Heart right ventricle (tissue), 16 donors: ENCODE measurements around the gene DSCAM. TPM values are rescaled to one million over a fixed set of nuclear protein-coding genes. Genes with fewer than 3 reads are reported as not detected.

ENCODE experiments used
- ATAC-seq, 8 donors: fragments of 200-7000 bp; cut with Tn5 transposase; one replicate each; pipeline ENCODE4 v1.9.1; 2020; ENCODE audit warnings: mild to moderate bottlenecking in 8 of 8, moderate library complexity in 8 of 8, moderate number of reproducible peaks in 1 of 8
- DNase-seq, 2 donors: peaks; one replicate each; pipeline ENCODE4 v3.0.0-alpha.2; 2020
- H3K27ac ChIP-seq, 10 donors: fragments of 200-600 bp; sonication (generic) in 2 of 10; one replicate each; pipeline versions ENCODE4 v1.5.0 to v1.8.0; 2020 to 2022; ENCODE audit warnings: mild to moderate bottlenecking in 3 of 10
- H3K27me3 ChIP-seq, 7 donors: fragments of 200-600 bp; one replicate each; pipeline ENCODE4 v1.8.0; 2021 to 2022; ENCODE audit warnings: mild to moderate bottlenecking in 2 of 7
- H3K36me3 ChIP-seq, 9 donors: fragments of 200-600 bp; sonication (generic) in 1 of 9; one replicate each; pipeline versions ENCODE4 v1.5.0 to v1.8.0; 2020 to 2022; ENCODE audit warnings: mild to moderate bottlenecking in 2 of 9
- H3K4me1 ChIP-seq, 9 donors: fragments of 200-600 bp; sonication (generic) in 1 of 9; one replicate each; pipeline versions ENCODE4 v1.5.0 to v1.8.0; 2020 to 2022; ENCODE audit warnings: mild to moderate bottlenecking in 4 of 9
- H3K4me3 ChIP-seq, 10 donors: fragments of 200-600 bp; sonication (generic) in 2 of 10; one replicate each; pipeline versions ENCODE4 v1.5.0 to v1.8.0; 2020 to 2022; ENCODE audit warnings: mild to moderate bottlenecking in 7 of 10, moderate library complexity in 2 of 10
- H3K9me3 ChIP-seq, 11 donors: fragments of 200-600 bp in 10 of 11; sonication (generic) in 2 of 11; one replicate each; pipeline versions ENCODE4 v1.5.0 to v1.8.0; 2013 to 2022; ENCODE audit warnings: mild to moderate bottlenecking in 2 of 11, control low read depth in 1 of 11, moderate library complexity in 1 of 11
- CTCF ChIP-seq, 9 donors: fragments of 200-600 bp; sonication (generic) in 2 of 9; IDR thresholded peaks; one replicate each; pipeline versions ENCODE4 v1.5.0 to v1.8.0; 2021 to 2022; ENCODE audit warnings: antibody characterized with exemption in 9 of 9, mild to moderate bottlenecking in 5 of 9, moderate library complexity in 1 of 9
- WGBS, 2 donors: extraction: QIAGEN DNeasy Blood & Tissue Kit; methylation state at CpG; one replicate each; pipeline ENCODE4 v1.1.7; 2013; ENCODE audit warnings: inconsistent platforms in 1 of 2; 5-methylcytosine and 5-hydroxymethylcytosine counted together
- intact Hi-C, 10 donors: fragments of 100-400 bp; cut with DNase I; formaldehyde crosslinking; loops; one replicate each; pipeline versions ENCODE4 v1.11.1 to v1.14.2; 2022
- polyA plus RNA-seq, 2 donors: library from polyadenylated mRNA; stranded (reverse); fragments of 200-250 nt; gene quantifications; one replicate each; pipeline ENCODE4 v1.2.3, GENCODE V29; 2013
- total RNA-seq, 10 donors: library from RNA; stranded (reverse); fragmentation: NEBNext Ultra II Directional in 3 of 10; extraction: Animal tissue kit (Norgen Biotek cat#: 25700) in 3 of 10; gene quantifications; one replicate each; pipeline versions ENCODE4 v1.2.1 to v1.2.4, GENCODE V29; 2021 to 2023
- donor health status: Arrhythmogenic right ventricular cardiomyopathy.
- donor health status: ischemic (EF 13 %, LVEDD 7.1; RV severe dilation, severe dysfunction).
- donor health status: healthy with polysubstance abuse.
- donor health status: DM: no; HTN: yes; CAD: no.
- donor health status: DM: no; HTN: no; CAD: no.
- donor health status: ischemic (EF 25% LVEDD 6.9; RV normal size, moderate dysfunction).
- donor health status: ischemic (EF 25% LVEDD 5.7; RV mildly dilated, moderate dysfunction).
- donor health status: healthy.
- donor health status: DM: yes; HTN: yes; CAD: no.
- donor health status: Ischemic cardiomyopathy.
- donor health status: ischemic (EF 35%, LVEDD 5.7; RV mildly dilated, moderate dysfunction).
- donor health status: nonischemic (EF 11% LVEDD 7.7; RV severe dilation, severe dysfunction).
- donor health status: DM: yes; HTN: yes; CAD: no.
- donor health status: PGD.
- donor health status: ischemic (EF 29% LVEDD 5.4; RV normal size, mild dysfunction).
- donor health status: nonischemic (EF 23%, LVEDD 6.1; RV moderate dilation, normal function).

The DSCAM gene
- total and polyA plus RNA-seq, 12 donors: 0.03 to 0.04 TPM; not detected in 10

- TF ChIP-seq CTCF (IDR thresholded peaks at IDR 0.05): no peak
- intact Hi-C loops: no loop called here
- H3K4me1 ChIP-seq: no peaks in the 10 kb centered on the region
- 56 to 71% methylated on average over 4 of the region's 4 CpGs for WGBS, 2 donors
- H3K27ac ChIP-seq: no peak overlapping the region
- H3K9me3 ChIP-seq: no peaks in the 10 kb centered on the region
- H3K4me3 ChIP-seq: no peak overlapping the region
- DNase-seq (no peak), ATAC-seq (peak in 5 of 8 donors; percentile 28 to 59 (median 46))
- no peaks in the 10 kb centered on the region for H3K36me3 ChIP-seq
- peaks cover 0 to 7% (median 0%) of the 10 kb centered on the region in 7 donors for H3K27me3 ChIP-seq
These were observed 283.1 kb downstream of the DSCAM start for GRCh38 chr21:40563900-40564299.

GRCh38 chr21:40562242-40563002 is 284.5 kb downstream of the DSCAM start:
- H3K4me1 ChIP-seq: no peaks in the 10 kb centered on the region
- TF ChIP-seq CTCF (IDR thresholded peaks at IDR 0.05): no peak
- no peak for ATAC-seq
- H3K27me3 ChIP-seq: no peaks in the 10 kb centered on the region
- intact Hi-C loops: no loop called here
- DNase-seq: no peak
- 73 to 76% methylated on average over 9 of the region's 9 CpGs for WGBS, 2 donors
- H3K27ac ChIP-seq: no peak overlapping the region
- peaks cover 0 to 7% (median 0%) of the 10 kb centered on the region in 11 donors for H3K9me3 ChIP-seq
- H3K4me3 ChIP-seq: no peak overlapping the region
- H3K36me3 ChIP-seq: no peaks in the 10 kb centered on the region

GRCh38 chr21:40556442-40556968 is 290.5 kb downstream of the DSCAM start:
- ATAC-seq: peak in 3 of 8 donors; percentile 28 to 63 (median 38)
- no peak overlapping the region for H3K27ac ChIP-seq
- DNase-seq: no peak
- TF ChIP-seq CTCF (IDR thresholded peaks at IDR 0.05): no peak
- no peaks in the 10 kb centered on the region for H3K36me3 ChIP-seq
- H3K4me1 ChIP-seq: no peaks in the 10 kb centered on the region
- peaks cover 0 to 3% (median 0%) of the 10 kb centered on the region in 7 donors for H3K27me3 ChIP-seq
- intact Hi-C loops: no loop called here
- no peak overlapping the region for H3K4me3 ChIP-seq
- peaks cover 0 to 7% (median 0%) of the 10 kb centered on the region in 11 donors for H3K9me3 ChIP-seq
- WGBS, 2 donors: 43 to 81% methylated on average over 1 of the region's 1 CpG

GRCh38 chr21:40555021-40555528 is 291.9 kb downstream of the DSCAM start:
- Histone ChIP-seq H3K9me3 (peaks cover 0 to 7% (median 0%) of the 10 kb centered on the region in 11 donors), H3K36me3 (no peaks in the 10 kb centered on the region), H3K27me3 (peaks cover 0 to 3% (median 0%) of the 10 kb centered on the region in 7 donors), H3K4me1 (no peaks in the 10 kb centered on the region), H3K27ac (no peak overlapping the region), H3K4me3 (no peak overlapping the region)
- 60 to 69% methylated on average over 2 of the region's 2 CpGs for WGBS, 2 donors
- intact Hi-C loops: no loop called here
- TF ChIP-seq CTCF (IDR thresholded peaks at IDR 0.05): no peak
- no peak for ATAC-seq
- no peak for DNase-seq
